Mesothelial cell of epicardium (in vitro differentiated cells): ENCODE data around the gene GDF11. TPM values are rescaled to one million over a fixed set of nuclear protein-coding genes. Genes with fewer than 3 reads are reported as not detected.

Experiments
- DNase-seq, 2 experiments: peaks; one replicate each; pipeline ENCODE4 v3.0.0; 2021; ENCODE audit warnings: low spot score in 2 of 2; ENCODE audit not compliant: unreplicated experiment in 2 of 2
- H3K27ac Mint-ChIP-seq: 2 replicates; pipeline ENCODE4 v1.8.0; 2021; ENCODE audit warnings: mixed read lengths
- H3K27me3 Mint-ChIP-seq: 2 replicates; pipeline ENCODE4 v1.8.0; 2021; ENCODE audit warnings: low read depth, mixed read lengths
- H3K36me3 Mint-ChIP-seq: 2 replicates; pipeline ENCODE4 v1.8.0; 2021; ENCODE audit warnings: mixed read lengths
- H3K4me1 Mint-ChIP-seq: 2 replicates; pipeline ENCODE4 v1.8.0; 2021; ENCODE audit warnings: mixed read lengths
- H3K4me3 Mint-ChIP-seq: 2 replicates; pipeline ENCODE4 v1.8.0; 2021; ENCODE audit warnings: mild to moderate bottlenecking, moderate library complexity, mixed read lengths
- H3K9me3 Mint-ChIP-seq: 2 replicates; pipeline ENCODE4 v1.8.0; 2021; ENCODE audit warnings: mixed read lengths
- total RNA-seq: library from RNA; stranded (reverse); gene quantifications from 3 replicates; pipeline ENCODE4 v1.2.1, GENCODE V29; 2021
- TF ChIP-seq, protein P1 (sequence below): fragments of 200-600 bp; sonication (generic); IDR thresholded peaks from one replicate; pipeline ENCODE4 v1.5.0; 2021; ENCODE audit warnings: antibody characterized with exemption; ENCODE audit not compliant: unreplicated experiment

GDF11 gene
- 17.0 to 18.7 TPM (median 18.1 TPM) in 3 replicates for total RNA-seq

DNA sequence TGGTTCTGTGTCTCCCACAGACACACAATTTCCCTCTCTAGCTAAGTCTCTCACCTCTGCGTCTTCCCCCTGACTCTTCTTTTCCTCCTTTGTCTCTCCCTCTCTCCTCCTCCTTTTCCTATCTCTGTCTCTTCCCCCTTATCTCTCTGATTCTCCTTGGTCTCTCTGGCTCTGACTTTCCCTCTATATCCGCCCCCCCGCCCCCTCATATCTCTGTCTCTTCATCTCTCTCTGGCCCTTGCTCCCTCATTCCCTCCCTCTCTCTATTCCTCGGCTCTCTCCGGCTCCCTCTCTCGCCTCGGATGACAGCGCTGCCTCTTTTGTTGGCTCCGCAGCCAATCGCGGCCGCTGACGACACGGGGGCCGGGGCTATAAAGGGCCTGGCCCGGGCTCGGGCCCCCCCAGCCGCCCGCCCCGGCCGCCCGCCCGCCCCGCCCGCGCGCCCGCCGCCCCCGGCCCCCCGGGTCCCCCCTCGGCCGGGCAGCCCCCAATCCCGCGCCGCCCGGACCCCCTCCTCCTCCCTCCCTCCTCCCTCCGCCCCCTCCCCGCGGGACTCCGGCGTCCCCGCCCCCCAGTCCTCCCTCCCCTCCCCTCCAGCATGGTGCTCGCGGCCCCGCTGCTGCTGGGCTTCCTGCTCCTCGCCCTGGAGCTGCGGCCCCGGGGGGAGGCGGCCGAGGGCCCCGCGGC lies at the start of gene GDF11:
Gene GDF11 (plus strand): TSS at position 404 of the 687 bp plus-strand sequence. CDS start 195 bp downstream, at position 599.
- TF ChIP-seq, protein P1, sequence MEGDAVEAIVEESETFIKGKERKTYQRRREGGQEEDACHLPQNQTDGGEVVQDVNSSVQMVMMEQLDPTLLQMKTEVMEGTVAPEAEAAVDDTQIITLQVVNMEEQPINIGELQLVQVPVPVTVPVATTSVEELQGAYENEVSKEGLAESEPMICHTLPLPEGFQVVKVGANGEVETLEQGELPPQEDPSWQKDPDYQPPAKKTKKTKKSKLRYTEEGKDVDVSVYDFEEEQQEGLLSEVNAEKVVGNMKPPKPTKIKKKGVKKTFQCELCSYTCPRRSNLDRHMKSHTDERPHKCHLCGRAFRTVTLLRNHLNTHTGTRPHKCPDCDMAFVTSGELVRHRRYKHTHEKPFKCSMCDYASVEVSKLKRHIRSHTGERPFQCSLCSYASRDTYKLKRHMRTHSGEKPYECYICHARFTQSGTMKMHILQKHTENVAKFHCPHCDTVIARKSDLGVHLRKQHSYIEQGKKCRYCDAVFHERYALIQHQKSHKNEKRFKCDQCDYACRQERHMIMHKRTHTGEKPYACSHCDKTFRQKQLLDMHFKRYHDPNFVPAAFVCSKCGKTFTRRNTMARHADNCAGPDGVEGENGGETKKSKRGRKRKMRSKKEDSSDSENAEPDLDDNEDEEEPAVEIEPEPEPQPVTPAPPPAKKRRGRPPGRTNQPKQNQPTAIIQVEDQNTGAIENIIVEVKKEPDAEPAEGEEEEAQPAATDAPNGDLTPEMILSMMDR = no peak
- peak; percentile 69 to 76 for DNase-seq
- H3K36me3 Mint-ChIP-seq = no peaks in the 10 kb centered on the region
- H3K4me3 Mint-ChIP-seq = peak within 1 kb of the TSS; percentile 90
- H3K27me3 Mint-ChIP-seq = no peaks in the 10 kb centered on the region
- no peaks in the 10 kb centered on the region for H3K9me3 Mint-ChIP-seq
- H3K4me1 Mint-ChIP-seq = peaks cover 44% of the 10 kb centered on the region
- H3K27ac Mint-ChIP-seq = peak within 1 kb of the TSS; percentile 94

DNA sequence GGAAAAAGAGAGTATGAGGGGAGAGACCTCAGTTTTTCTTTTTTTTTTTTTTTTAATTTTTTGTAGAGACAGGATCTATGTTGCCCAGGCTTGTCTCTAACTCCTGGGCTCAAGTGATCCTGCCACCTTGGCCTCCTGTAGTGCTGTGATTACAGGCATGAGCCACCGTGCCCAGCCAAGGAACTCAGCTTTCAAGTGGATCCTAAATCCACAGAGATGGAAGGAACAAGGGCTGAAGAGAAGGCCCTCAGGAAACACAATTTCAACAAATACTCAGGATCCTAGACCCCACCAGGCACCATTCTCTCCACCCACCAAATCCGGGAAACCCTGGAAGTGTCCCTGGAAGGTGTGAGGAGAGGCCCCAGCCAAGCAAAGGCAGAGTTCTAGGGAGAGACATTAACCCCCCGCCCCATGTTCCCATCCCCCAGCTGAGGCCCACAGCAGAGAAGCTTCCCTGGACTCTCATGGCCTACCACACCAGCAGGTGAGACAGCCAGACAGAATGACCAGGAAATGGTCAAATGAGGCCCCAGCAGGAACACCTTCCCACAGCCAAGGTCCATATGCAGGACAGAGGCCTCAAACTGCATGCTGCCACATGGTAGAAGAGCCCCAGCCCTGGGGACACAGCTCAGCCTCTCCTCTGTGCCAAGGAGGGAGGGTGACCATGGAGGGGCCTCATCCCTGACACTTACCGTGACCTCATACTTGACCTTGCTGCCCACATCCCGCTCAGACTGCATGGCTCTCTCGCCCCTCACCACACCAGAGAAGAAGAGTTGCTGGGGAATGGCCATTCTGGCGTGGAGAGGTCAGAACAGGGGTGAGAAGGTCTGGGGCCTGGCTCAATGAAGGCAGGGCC lies 49.4 kb upstream of the GDF11 start:
- no peak overlapping the region for H3K27ac Mint-ChIP-seq
- no peaks in the 10 kb centered on the region for H3K27me3 Mint-ChIP-seq
- no peaks in the 10 kb centered on the region for H3K9me3 Mint-ChIP-seq
- TF ChIP-seq, protein P1 = no peak
- no peaks in the 10 kb centered on the region for H3K36me3 Mint-ChIP-seq
- H3K4me3 Mint-ChIP-seq = no peak overlapping the region
- no peaks in the 10 kb centered on the region for H3K4me1 Mint-ChIP-seq
- no peak for DNase-seq

DNA sequence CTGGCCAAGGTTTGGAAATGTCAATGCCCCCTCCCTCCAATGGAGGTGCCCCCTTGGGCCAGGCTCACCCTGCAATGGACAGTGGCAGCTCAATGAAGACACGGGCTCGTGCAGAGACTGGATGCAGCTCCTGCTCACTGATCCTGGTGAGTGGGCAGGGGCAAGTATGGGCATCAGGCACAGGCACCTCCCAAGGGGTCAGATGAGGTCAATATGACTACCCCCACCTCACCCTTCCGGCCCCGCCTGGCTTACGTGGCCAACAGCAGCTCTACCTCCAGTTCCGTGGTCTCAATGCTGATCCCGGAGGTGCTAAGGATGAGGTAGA lies 48.8 kb upstream of the GDF11 start:
- Mint-ChIP-seq H3K9me3 (no peaks in the 10 kb centered on the region), H3K4me3 (no peak overlapping the region), H3K27ac (no peak overlapping the region), H3K27me3 (no peaks in the 10 kb centered on the region), H3K4me1 (no peaks in the 10 kb centered on the region), H3K36me3 (no peaks in the 10 kb centered on the region)
- TF ChIP-seq, protein P1 = no peak
- no peak for DNase-seq

DNA sequence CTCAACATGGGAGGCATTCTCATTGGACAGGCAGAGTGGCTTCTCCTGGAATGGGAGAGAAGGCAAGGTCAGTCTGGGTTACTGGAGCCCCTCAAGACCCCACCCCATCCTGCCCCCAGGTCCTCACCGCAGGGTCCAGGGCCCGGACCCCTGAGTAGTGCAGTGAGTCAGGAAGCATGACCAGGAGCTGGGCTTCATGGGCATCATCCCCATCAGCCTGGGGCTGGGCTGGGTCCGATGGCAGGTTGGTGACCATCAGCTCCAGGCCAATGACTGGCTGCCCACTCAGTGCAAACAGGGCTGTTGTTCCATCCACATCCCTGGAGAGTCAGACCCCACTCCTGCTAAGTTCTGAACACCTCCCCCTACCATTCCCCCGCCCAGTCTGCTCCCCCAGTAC lies 48.3 kb upstream of the GDF11 start:
- no peak for DNase-seq
- H3K27me3 Mint-ChIP-seq = no peaks in the 10 kb centered on the region
- H3K9me3 Mint-ChIP-seq = no peaks in the 10 kb centered on the region
- TF ChIP-seq, protein P1 = no peak
- no peaks in the 10 kb centered on the region for H3K36me3 Mint-ChIP-seq
- H3K27ac Mint-ChIP-seq = no peak overlapping the region
- no peaks in the 10 kb centered on the region for H3K4me1 Mint-ChIP-seq
- no peak overlapping the region for H3K4me3 Mint-ChIP-seq

DNA sequence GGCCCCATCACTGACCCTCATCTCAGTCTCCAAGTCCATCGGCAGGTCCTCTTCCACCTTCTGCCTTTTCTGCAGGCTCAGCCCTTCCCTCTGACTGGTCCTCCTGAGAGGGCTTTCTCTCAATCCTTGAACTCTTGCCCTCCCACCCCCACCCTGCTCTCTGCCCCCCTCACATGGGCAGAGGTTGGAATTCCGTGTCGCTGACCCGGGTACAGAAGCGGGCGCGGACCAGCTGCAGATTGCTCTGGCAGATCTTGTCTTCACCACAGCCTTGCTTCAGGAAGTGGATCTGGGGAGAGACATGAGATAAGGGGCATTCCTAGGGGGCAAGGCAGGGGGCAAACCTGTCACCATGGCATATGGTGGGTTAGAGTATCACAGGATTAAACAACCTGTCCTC lies 47.6 kb upstream of the GDF11 start:
- TF ChIP-seq, protein P1 = no peak
- Mint-ChIP-seq H3K4me3 (no peak overlapping the region), H3K27ac (no peak overlapping the region), H3K9me3 (no peaks in the 10 kb centered on the region), H3K4me1 (no peaks in the 10 kb centered on the region), H3K36me3 (no peaks in the 10 kb centered on the region), H3K27me3 (no peaks in the 10 kb centered on the region)
- DNase-seq = no peak
